NCI-H2029 treated with DMSO at 0.1 percent for 48 hours (cell line): ENCODE measurements around the gene KIZ.

ENCODE experiments used
- DNase-seq: peaks from one replicate; lab custom pipeline; 2025; lab: John Stamatoyannopoulos, UW

The KIZ gene

GRCh38 chr20:21104921-21105320 lies 21.0 kb upstream of the KIZ start:
- no peak for DNase-seq

GRCh38 chr20:21105429-21106170 lies 20.3 kb upstream of the KIZ start:
- DNase-seq, result no peak

GRCh38 chr20:21106171-21107017 lies 19.5 kb upstream of the KIZ start, which contains the start of gene LINC00237:
Gene LINC00237, minus strand, starts transcription at chr20:21106358.
- no peak for DNase-seq

GRCh38 chr20:21109144-21109543 lies 16.7 kb upstream of the KIZ start:
- no peak for DNase-seq

- DNase-seq, result no peak
Observed at GRCh38 chr20:21110811-21111210, 15.1 kb upstream of the KIZ start.

- DNase-seq, result no peak
Observed at GRCh38 chr20:21111416-21111815, 14.5 kb upstream of the KIZ start.

GRCh38 chr20:21113697-21114096 lies 12.2 kb upstream of the KIZ start:
- no peak for DNase-seq

- DNase-seq, result no peak
Observed at GRCh38 chr20:21114584-21114983, 11.3 kb upstream of the KIZ start.

- no peak for DNase-seq
Observed at GRCh38 chr20:21117521-21117920, 8.4 kb upstream of the KIZ start.

- DNase-seq, result no peak
Observed at GRCh38 chr20:21118138-21118537, 7.7 kb upstream of the KIZ start.

GRCh38 chr20:21118782-21119181 lies 7.1 kb upstream of the KIZ start:
- no peak for DNase-seq

GRCh38 chr20:21124190-21124589 lies 1.7 kb upstream of the KIZ start:
- no peak for DNase-seq

GRCh38 chr20:21125072-21125848 lies 622 bp upstream of the KIZ start:
- DNase-seq, result no peak

- DNase-seq, result no peak
Observed at GRCh38 chr20:21126581-21126870, 644 bp downstream of the KIZ start.

GRCh38 chr20:21127201-21127981 lies 1.5 kb downstream of the KIZ start:
- DNase-seq, result no peak

GRCh38 chr20:21129861-21130260 lies 4.0 kb downstream of the KIZ start:
- no peak for DNase-seq

- DNase-seq, result no peak
Observed at GRCh38 chr20:21133404-21133803, 7.5 kb downstream of the KIZ start.

GRCh38 chr20:21133917-21134622 lies 8.2 kb downstream of the KIZ start:
- no peak for DNase-seq

- DNase-seq, result no peak
Observed at GRCh38 chr20:21134883-21135493, 9.1 kb downstream of the KIZ start.

GRCh38 chr20:21136015-21136732 lies 10.3 kb downstream of the KIZ start:
- DNase-seq, result no peak
